Nephron progenitor cell (in vitro differentiated cells): Measurements from ENCODE around the gene CCBE1.

Source experiments
- DNase-seq: peaks from one replicate; pipeline ENCODE4 v3.0.0; 2021
- H3K27ac Mint-ChIP-seq: 2 replicates; pipeline ENCODE4 v1.8.0; 2021; ENCODE audit warnings: mild to moderate bottlenecking, moderate library complexity, mixed read lengths
- H3K27me3 Mint-ChIP-seq: 2 replicates; pipeline ENCODE4 v1.8.0; 2021; ENCODE audit warnings: mild to moderate bottlenecking, low read depth, mixed read lengths; ENCODE audit not compliant: poor library complexity
- H3K36me3 Mint-ChIP-seq: 2 replicates; pipeline ENCODE4 v1.8.0; 2021; ENCODE audit warnings: low read depth, mixed read lengths
- H3K4me1 Mint-ChIP-seq: 2 replicates; pipeline ENCODE4 v1.8.0; 2021; ENCODE audit warnings: mixed read lengths
- H3K4me3 Mint-ChIP-seq: 2 replicates; pipeline ENCODE4 v1.8.0; 2021; ENCODE audit warnings: mild to moderate bottlenecking, moderate library complexity, mixed read lengths
- H3K9me3 Mint-ChIP-seq: 2 replicates; pipeline ENCODE4 v1.8.0; 2021; ENCODE audit warnings: mild to moderate bottlenecking, moderate library complexity, mixed read lengths
- CTCF ChIP-seq: fragments of 200-600 bp; sonication (generic); IDR thresholded peaks from 2 replicates; pipeline ENCODE4 v1.5.0; 2021; ENCODE audit warnings: antibody characterized with exemption

CCBE1 gene

GRCh38 chr18:59385191-59385590 lies 312.0 kb downstream of the CCBE1 start:
- no peak for TF ChIP-seq CTCF
- no peak for DNase-seq

GRCh38 chr18:59383851-59384250 lies 313.4 kb downstream of the CCBE1 start:
- H3K4me3 Mint-ChIP-seq: no peak overlapping the region
- DNase-seq: no peak
- TF ChIP-seq CTCF: no peak
- H3K9me3 Mint-ChIP-seq: peaks cover 11% of the 10 kb centered on the region
- no peak overlapping the region for H3K27ac Mint-ChIP-seq
- H3K36me3 Mint-ChIP-seq: no peaks in the 10 kb centered on the region
- H3K27me3 Mint-ChIP-seq: peaks cover 76% of the 10 kb centered on the region
- H3K4me1 Mint-ChIP-seq: peaks cover 37% of the 10 kb centered on the region

More at GRCh38 chr18:59385191-59385590, 312.0 kb downstream of the CCBE1 start:
- Mint-ChIP-seq H3K27ac (no peak overlapping the region), H3K4me3 (no peak overlapping the region), H3K27me3 (peaks cover 65% of the 10 kb centered on the region), H3K9me3 (peaks cover 6% of the 10 kb centered on the region), H3K4me1 (peaks cover 44% of the 10 kb centered on the region), H3K36me3 (no peaks in the 10 kb centered on the region)

GRCh38 chr18:59382383-59382782 lies 314.8 kb downstream of the CCBE1 start:
- Mint-ChIP-seq H3K36me3 (no peaks in the 10 kb centered on the region), H3K9me3 (peaks cover 11% of the 10 kb centered on the region), H3K4me3 (no peak overlapping the region), H3K4me1 (peaks cover 28% of the 10 kb centered on the region), H3K27me3 (peaks cover 82% of the 10 kb centered on the region), H3K27ac (no peak overlapping the region)
- no peak for TF ChIP-seq CTCF
- DNase-seq: no peak

- Mint-ChIP-seq H3K4me3 (no peak overlapping the region), H3K4me1 (peaks cover 28% of the 10 kb centered on the region), H3K36me3 (no peaks in the 10 kb centered on the region), H3K27ac (no peak overlapping the region), H3K27me3 (peaks cover 83% of the 10 kb centered on the region), H3K9me3 (peaks cover 11% of the 10 kb centered on the region)
- no peak for DNase-seq
- no peak for TF ChIP-seq CTCF
Measured at GRCh38 chr18:59381949-59382348, 315.3 kb downstream of the CCBE1 start.
